K562 (cell line): Measurements from ENCODE around the gene ANKRD27. TPM values are rescaled to one million over a fixed set of nuclear protein-coding genes. Genes with fewer than 3 reads are reported as not detected.

ENCODE experiments used
- CBX2 ChIP-seq: fragments of 200-600 bp; sonication (generic); IDR thresholded peaks from one replicate; pipeline ENCODE4 v1.6.1; 2012; ENCODE audit warnings: mild to moderate bottlenecking, low read length, inconsistent platforms; ENCODE audit not compliant: insufficient read depth, poor library complexity, severe bottlenecking
- MGA ChIP-seq: fragments of 450-650 bp; IDR thresholded peaks from 2 replicates; pipeline ENCODE4 v1.6.1; 2016; ENCODE audit warnings: mild to moderate bottlenecking, moderate library complexity
- SIN3A ChIP-seq, 2 experiments: fragments of 150-350 bp in 1 of 2; IDR thresholded peaks; 2 replicates each; pipeline ENCODE4 v1.6.1; 2011 to 2016; ENCODE audit warnings: borderline replicate concordance in 2 of 2, low read depth in 2 of 2, low read length in 2 of 2, mild to moderate bottlenecking in 2 of 2, moderate library complexity in 2 of 2; ENCODE audit not compliant: control insufficient read depth in 1 of 2
- ZNF395 ChIP-seq: fragments of 200-800 bp; sonication (Bioruptor generic); IDR thresholded peaks from 2 replicates; pipeline ENCODE4 v1.6.1; 2017; ENCODE audit warnings: missing genetic modification characterization, missing compliant biosample characterization
- ZNF639 ChIP-seq, 2 experiments: fragments of 200-800 bp in 1 of 2; sonication (Bioruptor generic) in 1 of 2; sonication (generic) in 1 of 2; formaldehyde crosslinking in 1 of 2; IDR thresholded peaks in 1 of 2; conservative IDR thresholded peaks in 1 of 2; 2 replicates each; pipeline versions ENCODE4 v1.5.0 to v1.6.1; 2016 to 2020; ENCODE audit warnings: missing compliant biosample characterization in 1 of 2, missing genetic modification characterization in 1 of 2, missing genetic modification reagents in 1 of 2
- polyA plus RNA-seq, 8 experiments: library from polyadenylated mRNA; depleted of rRNA in 4 of 8; stranded (reverse) in 5 of 8; unstranded in 3 of 8; fragments of >200 nt; fragmentation: Nextera tagmentation in 2 of 8; fragmentation: Illumina TruSeq in 1 of 8; extraction: Ambion mirVana in 2 of 8; extraction: Trizol in 1 of 8; gene quantifications; 2 replicates each; pipeline versions ENCODE4 v1.2.1 to v1.2.3, GENCODE V29; 2011 to 2014; ENCODE audit warnings: inconsistent platforms in 1 of 8, missing spikeins in 1 of 8
- total RNA-seq, 7 experiments: library from RNA; depleted of rRNA in 6 of 7; stranded (reverse); fragments of >200 nt in 6 of 7; fragmentation: Illumina TruSeq in 2 of 7; extraction: Trizol in 2 of 7; gene quantifications; 2 replicates each; pipeline versions ENCODE4 v1.2.1 to v1.2.3, GENCODE V29; 2011 to 2021; ENCODE audit warnings: low replicate concordance in 1 of 7

ANKRD27 gene
- total and polyA plus RNA-seq, 9 of the 15 experiments (the other 6 are each of a cell fraction or from before 2014, with no cell fraction given): 5.3 to 71.3 (median 54.2) TPM

- TF ChIP-seq SIN3A (IDR thresholded peaks at IDR 0.05; ENCODE audit: borderline replicate concordance in 2 of 2, control insufficient read depth in 1 of 2, low read depth in 2 of 2, low read length in 2 of 2): 0 out of 4 replicates have a peak, but pooled peaks of 1 of the 2 experiments have one; percentile 28
- TF ChIP-seq ZNF639 (CRISPR knock-in tag; conservative IDR thresholded peaks at IDR 0.05 in 1 of 2, IDR thresholded peaks at IDR 0.05 in 1 of 2): peak in 1 of 2 experiments; percentile 47; a peak in 1 of 4 replicates
- peak; percentile 81 for TF ChIP-seq MGA
- no peak for TF ChIP-seq ZNF395
- TF ChIP-seq CBX2: no peak
Measured at GRCh38 chr19:32674931-32675719, at the start of gene ANKRD27 (continued).
